GM23338 (cell line): ENCODE results near the gene CERS5. TPM values are rescaled to one million over a fixed set of nuclear protein-coding genes. Genes with fewer than 3 reads are reported as not detected.

Experiments used
- ATAC-seq: fragments of 200-7000 bp; cut with Tn5 transposase; 3 replicates; pipeline ENCODE4 v1.9.1; 2020
- DNase-seq: peaks from one replicate; pipeline ENCODE4 v3.0.0-alpha.2; 2015; ENCODE audit warnings: low spot score
- H2AFZ ChIP-seq: fragments of 200-600 bp; sonication (generic); 2 replicates; pipeline ENCODE4 v1.8.0; 2016; ENCODE audit warnings: antibody characterized with exemption, mild to moderate bottlenecking, moderate library complexity
- H3F3A ChIP-seq: fragments of 200-600 bp; sonication (generic); replicated peaks from 2 replicates; pipeline ENCODE4 v1.8.0; 2017; ENCODE audit warnings: antibody characterized with exemption, mixed run types, low read depth
- H3K27ac ChIP-seq: fragments of 200-600 bp; sonication (generic); 2 replicates; pipeline ENCODE4 v1.6.1; 2016; ENCODE audit warnings: low read depth
- H3K27me3 ChIP-seq: fragments of 200-600 bp; sonication (generic); 2 replicates; pipeline ENCODE4 v1.8.0; 2016; ENCODE audit warnings: mild to moderate bottlenecking, mixed run types, moderate library complexity; ENCODE audit not compliant: insufficient read depth
- H3K36me3 ChIP-seq: fragments of 200-600 bp; sonication (generic); 2 replicates; pipeline ENCODE4 v1.8.0; 2016; ENCODE audit warnings: mild to moderate bottlenecking; ENCODE audit not compliant: insufficient read depth
- H3K4me1 ChIP-seq: fragments of 200-600 bp; sonication (generic); 2 replicates; pipeline ENCODE4 v1.8.0; 2016; ENCODE audit warnings: mild to moderate bottlenecking, moderate library complexity; ENCODE audit not compliant: insufficient read depth
- H3K4me2 ChIP-seq: fragments of 200-600 bp; sonication (generic); 2 replicates; pipeline ENCODE4 v1.7.1; 2017; ENCODE audit warnings: mixed run types
- H3K4me3 ChIP-seq: fragments of 200-600 bp; sonication (generic); 2 replicates; pipeline ENCODE4 v1.6.1; 2016; ENCODE audit warnings: mixed run types
- H3K79me2 ChIP-seq: fragments of 200-600 bp; sonication (generic); replicated peaks from 2 replicates; pipeline ENCODE4 v1.8.0; 2017; ENCODE audit warnings: mild to moderate bottlenecking; ENCODE audit not compliant: insufficient read depth
- H3K9me2 ChIP-seq: fragments of 200-600 bp; sonication (generic); 2 replicates; pipeline ENCODE4 v1.8.0; 2017; ENCODE audit not compliant: insufficient read depth
- H4K20me1 ChIP-seq: fragments of 200-600 bp; sonication (generic); replicated peaks from 2 replicates; pipeline ENCODE4 v1.8.0; 2017; ENCODE audit warnings: mild to moderate bottlenecking; ENCODE audit not compliant: insufficient read depth
- H3K27ac Mint-ChIP-seq: 2 replicates; pipeline ENCODE4 v1.8.0; 2020; ENCODE audit warnings: inconsistent platforms, mild to moderate bottlenecking, moderate library complexity, mixed read lengths
- H3K27me3 Mint-ChIP-seq: 3 replicates; pipeline ENCODE4 v1.8.0; 2022; ENCODE audit warnings: low read depth, mild to moderate bottlenecking, moderate library complexity, mixed read lengths, inconsistent platforms; ENCODE audit not compliant: insufficient read depth, poor library complexity
- H3K36me3 Mint-ChIP-seq: 3 replicates; pipeline ENCODE4 v1.8.0; 2021; ENCODE audit warnings: low read depth, mild to moderate bottlenecking, inconsistent platforms, moderate library complexity, mixed read lengths
- H3K4me1 Mint-ChIP-seq: 3 replicates; pipeline ENCODE4 v1.8.0; 2020; ENCODE audit warnings: mild to moderate bottlenecking, inconsistent platforms, mixed read lengths
- H3K4me3 Mint-ChIP-seq: 3 replicates; pipeline ENCODE4 v1.8.0; 2021; ENCODE audit warnings: moderate library complexity, mild to moderate bottlenecking, inconsistent platforms, mixed read lengths
- H3K9me3 Mint-ChIP-seq: 3 replicates; pipeline ENCODE4 v1.8.0; 2020; ENCODE audit warnings: moderate library complexity, mild to moderate bottlenecking, inconsistent platforms, mixed read lengths
- CREB1 ChIP-seq: fragments of 250-450 bp; sonication (Bioruptor Pico); IDR thresholded peaks from 2 replicates; pipeline ENCODE4 v1.5.0; 2020; ENCODE audit warnings: low read depth, mild to moderate bottlenecking, moderate library complexity
- EZH2phosphoT487 ChIP-seq: fragments of 200-600 bp; sonication (generic); IDR thresholded peaks from one replicate; pipeline ENCODE4 v1.8.1; 2018; ENCODE audit warnings: antibody characterized with exemption; ENCODE audit not compliant: unreplicated experiment
- JUNB ChIP-seq: IDR thresholded peaks from one replicate; pipeline ENCODE4 v1.6.1; 2016; ENCODE audit warnings: antibody characterized with exemption; ENCODE audit not compliant: unreplicated experiment
- NANOG ChIP-seq: IDR thresholded peaks from 2 replicates; pipeline ENCODE4 v1.6.1; 2016; ENCODE audit warnings: antibody characterized with exemption, borderline replicate concordance
- POLR2AphosphoS5 ChIP-seq: IDR thresholded peaks from 2 replicates; pipeline ENCODE4 v1.6.1; 2016; ENCODE audit warnings: antibody characterized with exemption, low read depth
- STAT1 ChIP-seq: IDR thresholded peaks from one replicate; pipeline ENCODE4 v1.6.1; 2016; ENCODE audit warnings: antibody characterized with exemption; ENCODE audit not compliant: unreplicated experiment
- ZNF114 ChIP-seq: fragments of 250-450 bp; sonication (Bioruptor Pico); IDR thresholded peaks from 2 replicates; pipeline ENCODE4 v1.5.0; 2020; ENCODE audit warnings: mild to moderate bottlenecking, moderate library complexity
- ZNF331 ChIP-seq: fragments of 250-450 bp; sonication (Bioruptor Pico); IDR thresholded peaks from 2 replicates; pipeline ENCODE4 v1.5.0; 2020; ENCODE audit warnings: low read depth, mild to moderate bottlenecking, moderate library complexity
- polyA plus RNA-seq: library from polyadenylated mRNA; unstranded; fragments of >200 nt; fragmentation: Nextera tagmentation; extraction: Ambion mirVana; gene quantifications from 2 replicates; pipeline ENCODE4 v1.2.1, GENCODE V29; 2016
- total RNA-seq: library from RNA; depleted of rRNA; stranded (reverse); fragments of >200 nt; shearing (Covaris generic); gene quantifications from 2 replicates; pipeline ENCODE4 v1.2.3, GENCODE V29; 2014
- TF ChIP-seq, protein P1 (sequence below), 2 experiments: fragments of 200-600 bp in 1 of 2; sonication (generic) in 1 of 2; conservative IDR thresholded peaks; 2 replicates each; pipeline versions ENCODE4 v1.5.1 to v1.6.1; 2016 to 2017; ENCODE audit warnings: antibody characterized with exemption in 2 of 2, low read depth in 2 of 2, mild to moderate bottlenecking in 2 of 2, moderate library complexity in 1 of 2
- TF ChIP-seq, protein P2 (sequence below): IDR thresholded peaks from 2 replicates; pipeline ENCODE4 v1.6.1; 2016; ENCODE audit warnings: antibody characterized with exemption
- TF ChIP-seq, protein P3 (sequence below): IDR thresholded peaks from one replicate; pipeline ENCODE4 v1.6.1; 2018; ENCODE audit warnings: antibody characterized with exemption; ENCODE audit not compliant: unreplicated experiment
- TF ChIP-seq, protein P4 (sequence below): fragments of 250-450 bp; sonication (Bioruptor Pico); IDR thresholded peaks from 2 replicates; pipeline ENCODE4 v1.5.0; 2020; ENCODE audit warnings: mild to moderate bottlenecking, moderate library complexity

The CERS5 gene
- total and polyA plus RNA-seq, 2 experiments from 2014 or later, result 42.7 to 56.5 TPM

DNA sequence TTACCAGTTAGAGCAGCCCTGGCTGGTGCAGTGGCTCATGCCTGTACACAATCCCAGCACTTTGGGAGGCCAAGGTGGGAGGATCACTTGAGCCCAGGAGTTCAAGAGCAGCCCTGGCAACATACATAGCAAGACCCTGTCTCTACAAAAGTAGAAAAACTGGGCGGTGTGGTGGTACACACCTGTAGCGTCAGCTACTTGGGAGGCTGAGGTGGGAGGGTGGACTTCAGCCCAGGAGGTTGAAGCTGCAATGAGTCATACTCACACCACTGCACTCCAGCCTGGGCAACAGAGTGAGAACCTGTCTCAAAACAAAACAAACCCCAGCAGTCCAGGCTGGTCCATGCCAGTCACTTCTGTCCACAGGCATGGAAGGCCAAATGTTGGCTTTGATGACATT lies 47.8 kb downstream of the CERS5 start (continued):
- TF ChIP-seq, protein P1, sequence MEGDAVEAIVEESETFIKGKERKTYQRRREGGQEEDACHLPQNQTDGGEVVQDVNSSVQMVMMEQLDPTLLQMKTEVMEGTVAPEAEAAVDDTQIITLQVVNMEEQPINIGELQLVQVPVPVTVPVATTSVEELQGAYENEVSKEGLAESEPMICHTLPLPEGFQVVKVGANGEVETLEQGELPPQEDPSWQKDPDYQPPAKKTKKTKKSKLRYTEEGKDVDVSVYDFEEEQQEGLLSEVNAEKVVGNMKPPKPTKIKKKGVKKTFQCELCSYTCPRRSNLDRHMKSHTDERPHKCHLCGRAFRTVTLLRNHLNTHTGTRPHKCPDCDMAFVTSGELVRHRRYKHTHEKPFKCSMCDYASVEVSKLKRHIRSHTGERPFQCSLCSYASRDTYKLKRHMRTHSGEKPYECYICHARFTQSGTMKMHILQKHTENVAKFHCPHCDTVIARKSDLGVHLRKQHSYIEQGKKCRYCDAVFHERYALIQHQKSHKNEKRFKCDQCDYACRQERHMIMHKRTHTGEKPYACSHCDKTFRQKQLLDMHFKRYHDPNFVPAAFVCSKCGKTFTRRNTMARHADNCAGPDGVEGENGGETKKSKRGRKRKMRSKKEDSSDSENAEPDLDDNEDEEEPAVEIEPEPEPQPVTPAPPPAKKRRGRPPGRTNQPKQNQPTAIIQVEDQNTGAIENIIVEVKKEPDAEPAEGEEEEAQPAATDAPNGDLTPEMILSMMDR (conservative IDR thresholded peaks at IDR 0.05; ENCODE audit: low read depth in 2 of 2), result no peak
- TF ChIP-seq CREB1 (CRISPR knock-in tag) (no peak), ZNF331 (no peak), JUNB (no peak), STAT1 (no peak), ZNF114 (no peak)

DNA sequence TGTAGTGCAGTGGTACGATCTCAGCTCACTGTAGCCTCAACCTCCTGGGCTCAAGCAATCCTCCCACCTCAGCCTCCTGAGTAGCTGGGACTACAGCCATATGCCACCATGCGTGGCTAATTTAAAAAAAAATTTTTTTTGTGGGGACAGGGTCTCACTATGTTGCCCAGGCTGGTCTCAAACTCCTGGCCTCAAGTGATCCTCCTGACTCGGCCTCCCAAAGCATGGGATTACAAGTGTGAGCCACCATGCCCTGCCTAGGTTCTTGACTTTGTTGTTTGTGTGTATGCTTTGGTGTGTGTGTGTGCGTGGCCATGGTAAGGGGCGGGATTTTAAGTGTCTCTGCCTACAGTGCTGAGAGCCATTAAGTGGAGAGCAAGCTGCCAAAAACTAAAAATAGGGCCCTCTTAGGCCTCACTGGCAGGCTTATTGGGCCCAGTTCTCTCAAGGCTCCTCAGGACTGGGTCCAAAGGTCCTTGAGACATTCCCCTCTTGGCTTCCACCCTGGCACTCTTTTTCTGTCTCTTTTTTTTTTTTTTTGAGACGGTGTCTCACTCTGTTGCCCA lies 50.0 kb downstream of the CERS5 start:
- no peak for ATAC-seq
- H3K27ac ChIP-seq, result no peak overlapping the region
- no peak for TF ChIP-seq EZH2phosphoT487
- TF ChIP-seq CREB1 (CRISPR knock-in tag), result no peak
- TF ChIP-seq, protein P2, sequence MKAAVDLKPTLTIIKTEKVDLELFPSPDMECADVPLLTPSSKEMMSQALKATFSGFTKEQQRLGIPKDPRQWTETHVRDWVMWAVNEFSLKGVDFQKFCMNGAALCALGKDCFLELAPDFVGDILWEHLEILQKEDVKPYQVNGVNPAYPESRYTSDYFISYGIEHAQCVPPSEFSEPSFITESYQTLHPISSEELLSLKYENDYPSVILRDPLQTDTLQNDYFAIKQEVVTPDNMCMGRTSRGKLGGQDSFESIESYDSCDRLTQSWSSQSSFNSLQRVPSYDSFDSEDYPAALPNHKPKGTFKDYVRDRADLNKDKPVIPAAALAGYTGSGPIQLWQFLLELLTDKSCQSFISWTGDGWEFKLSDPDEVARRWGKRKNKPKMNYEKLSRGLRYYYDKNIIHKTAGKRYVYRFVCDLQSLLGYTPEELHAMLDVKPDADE, result no peak
- no peak for TF ChIP-seq POLR2AphosphoS5
- TF ChIP-seq ZNF331, result no peak
- TF ChIP-seq, protein P3, sequence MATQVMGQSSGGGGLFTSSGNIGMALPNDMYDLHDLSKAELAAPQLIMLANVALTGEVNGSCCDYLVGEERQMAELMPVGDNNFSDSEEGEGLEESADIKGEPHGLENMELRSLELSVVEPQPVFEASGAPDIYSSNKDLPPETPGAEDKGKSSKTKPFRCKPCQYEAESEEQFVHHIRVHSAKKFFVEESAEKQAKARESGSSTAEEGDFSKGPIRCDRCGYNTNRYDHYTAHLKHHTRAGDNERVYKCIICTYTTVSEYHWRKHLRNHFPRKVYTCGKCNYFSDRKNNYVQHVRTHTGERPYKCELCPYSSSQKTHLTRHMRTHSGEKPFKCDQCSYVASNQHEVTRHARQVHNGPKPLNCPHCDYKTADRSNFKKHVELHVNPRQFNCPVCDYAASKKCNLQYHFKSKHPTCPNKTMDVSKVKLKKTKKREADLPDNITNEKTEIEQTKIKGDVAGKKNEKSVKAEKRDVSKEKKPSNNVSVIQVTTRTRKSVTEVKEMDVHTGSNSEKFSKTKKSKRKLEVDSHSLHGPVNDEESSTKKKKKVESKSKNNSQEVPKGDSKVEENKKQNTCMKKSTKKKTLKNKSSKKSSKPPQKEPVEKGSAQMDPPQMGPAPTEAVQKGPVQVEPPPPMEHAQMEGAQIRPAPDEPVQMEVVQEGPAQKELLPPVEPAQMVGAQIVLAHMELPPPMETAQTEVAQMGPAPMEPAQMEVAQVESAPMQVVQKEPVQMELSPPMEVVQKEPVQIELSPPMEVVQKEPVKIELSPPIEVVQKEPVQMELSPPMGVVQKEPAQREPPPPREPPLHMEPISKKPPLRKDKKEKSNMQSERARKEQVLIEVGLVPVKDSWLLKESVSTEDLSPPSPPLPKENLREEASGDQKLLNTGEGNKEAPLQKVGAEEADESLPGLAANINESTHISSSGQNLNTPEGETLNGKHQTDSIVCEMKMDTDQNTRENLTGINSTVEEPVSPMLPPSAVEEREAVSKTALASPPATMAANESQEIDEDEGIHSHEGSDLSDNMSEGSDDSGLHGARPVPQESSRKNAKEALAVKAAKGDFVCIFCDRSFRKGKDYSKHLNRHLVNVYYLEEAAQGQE, result no peak
- TF ChIP-seq, protein P4, sequence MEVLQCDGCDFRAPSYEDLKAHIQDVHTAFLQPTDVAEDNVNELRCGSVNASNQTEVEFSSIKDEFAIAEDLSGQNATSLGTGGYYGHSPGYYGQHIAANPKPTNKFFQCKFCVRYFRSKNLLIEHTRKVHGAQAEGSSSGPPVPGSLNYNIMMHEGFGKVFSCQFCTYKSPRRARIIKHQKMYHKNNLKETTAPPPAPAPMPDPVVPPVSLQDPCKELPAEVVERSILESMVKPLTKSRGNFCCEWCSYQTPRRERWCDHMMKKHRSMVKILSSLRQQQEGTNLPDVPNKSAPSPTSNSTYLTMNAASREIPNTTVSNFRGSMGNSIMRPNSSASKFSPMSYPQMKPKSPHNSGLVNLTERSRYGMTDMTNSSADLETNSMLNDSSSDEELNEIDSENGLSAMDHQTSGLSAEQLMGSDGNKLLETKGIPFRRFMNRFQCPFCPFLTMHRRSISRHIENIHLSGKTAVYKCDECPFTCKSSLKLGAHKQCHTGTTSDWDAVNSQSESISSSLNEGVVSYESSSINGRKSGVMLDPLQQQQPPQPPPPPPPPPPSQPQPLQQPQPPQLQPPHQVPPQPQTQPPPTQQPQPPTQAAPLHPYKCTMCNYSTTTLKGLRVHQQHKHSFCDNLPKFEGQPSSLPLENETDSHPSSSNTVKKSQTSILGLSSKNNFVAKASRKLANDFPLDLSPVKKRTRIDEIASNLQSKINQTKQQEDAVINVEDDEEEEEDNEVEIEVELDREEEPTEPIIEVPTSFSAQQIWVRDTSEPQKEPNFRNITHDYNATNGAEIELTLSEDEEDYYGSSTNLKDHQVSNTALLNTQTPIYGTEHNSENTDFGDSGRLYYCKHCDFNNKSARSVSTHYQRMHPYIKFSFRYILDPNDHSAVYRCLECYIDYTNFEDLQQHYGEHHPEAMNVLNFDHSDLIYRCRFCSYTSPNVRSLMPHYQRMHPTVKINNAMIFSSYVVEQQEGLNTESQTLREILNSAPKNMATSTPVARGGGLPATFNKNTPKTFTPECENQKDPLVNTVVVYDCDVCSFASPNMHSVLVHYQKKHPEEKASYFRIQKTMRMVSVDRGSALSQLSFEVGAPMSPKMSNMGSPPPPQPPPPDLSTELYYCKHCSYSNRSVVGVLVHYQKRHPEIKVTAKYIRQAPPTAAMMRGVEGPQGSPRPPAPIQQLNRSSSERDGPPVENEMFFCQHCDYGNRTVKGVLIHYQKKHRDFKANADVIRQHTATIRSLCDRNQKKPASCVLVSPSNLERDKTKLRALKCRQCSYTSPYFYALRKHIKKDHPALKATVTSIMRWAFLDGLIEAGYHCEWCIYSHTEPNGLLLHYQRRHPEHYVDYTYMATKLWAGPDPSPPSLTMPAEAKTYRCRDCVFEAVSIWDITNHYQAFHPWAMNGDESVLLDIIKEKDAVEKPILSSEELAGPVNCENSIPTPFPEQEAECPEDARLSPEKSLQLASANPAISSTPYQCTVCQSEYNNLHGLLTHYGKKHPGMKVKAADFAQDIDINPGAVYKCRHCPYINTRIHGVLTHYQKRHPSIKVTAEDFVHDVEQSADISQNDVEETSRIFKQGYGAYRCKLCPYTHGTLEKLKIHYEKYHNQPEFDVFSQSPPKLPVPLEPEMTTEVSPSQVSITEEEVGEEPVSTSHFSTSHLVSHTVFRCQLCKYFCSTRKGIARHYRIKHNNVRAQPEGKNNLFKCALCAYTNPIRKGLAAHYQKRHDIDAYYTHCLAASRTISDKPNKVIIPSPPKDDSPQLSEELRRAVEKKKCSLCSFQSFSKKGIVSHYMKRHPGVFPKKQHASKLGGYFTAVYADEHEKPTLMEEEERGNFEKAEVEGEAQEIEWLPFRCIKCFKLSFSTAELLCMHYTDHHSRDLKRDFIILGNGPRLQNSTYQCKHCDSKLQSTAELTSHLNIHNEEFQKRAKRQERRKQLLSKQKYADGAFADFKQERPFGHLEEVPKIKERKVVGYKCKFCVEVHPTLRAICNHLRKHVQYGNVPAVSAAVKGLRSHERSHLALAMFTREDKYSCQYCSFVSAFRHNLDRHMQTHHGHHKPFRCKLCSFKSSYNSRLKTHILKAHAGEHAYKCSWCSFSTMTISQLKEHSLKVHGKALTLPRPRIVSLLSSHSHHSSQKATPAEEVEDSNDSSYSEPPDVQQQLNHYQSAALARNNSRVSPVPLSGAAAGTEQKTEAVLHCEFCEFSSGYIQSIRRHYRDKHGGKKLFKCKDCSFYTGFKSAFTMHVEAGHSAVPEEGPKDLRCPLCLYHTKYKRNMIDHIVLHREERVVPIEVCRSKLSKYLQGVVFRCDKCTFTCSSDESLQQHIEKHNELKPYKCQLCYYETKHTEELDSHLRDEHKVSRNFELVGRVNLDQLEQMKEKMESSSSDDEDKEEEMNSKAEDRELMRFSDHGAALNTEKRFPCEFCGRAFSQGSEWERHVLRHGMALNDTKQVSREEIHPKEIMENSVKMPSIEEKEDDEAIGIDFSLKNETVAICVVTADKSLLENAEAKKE (CRISPR knock-in tag), result no peak
- TF ChIP-seq NANOG, result no peak

More for the DNA sequence above, 50.0 kb downstream of the CERS5 start:
- no peak overlapping the region for H3K4me2 ChIP-seq
- Mint-ChIP-seq H3K4me1 (peaks cover 7% of the 10 kb centered on the region), H3K27ac (no peak overlapping the region; the same call in 1 of the 2 replicates), H3K9me3 (peaks cover 2% of the 10 kb centered on the region; the same call in 1 of the 3 replicates), H3K4me3 (no peak overlapping the region), H3K36me3 (peaks cover 3% of the 10 kb centered on the region; the same call in 2 of the 3 replicates), H3K27me3 (peaks cover 2% of the 10 kb centered on the region)
- H3K27me3 ChIP-seq, result no peaks in the 10 kb centered on the region
- no peaks in the 10 kb centered on the region; the same call in 1 of the 2 replicates for H4K20me1 ChIP-seq
- peaks cover 6% of the 10 kb centered on the region; the same call in 1 of the 2 replicates for H3F3A ChIP-seq
- H2AFZ ChIP-seq, result no peak overlapping the region
- H3K36me3 ChIP-seq, result no peaks in the 10 kb centered on the region
- no peak for DNase-seq
- H3K4me3 ChIP-seq, result no peak overlapping the region
- H3K9me2 ChIP-seq, result no peaks in the 10 kb centered on the region
- H3K79me2 ChIP-seq, result peaks cover 31% of the 10 kb centered on the region
- H3K4me1 ChIP-seq, result no peaks in the 10 kb centered on the region
